ENCODE results near the gene ALPG.
"Not testable (repeated sequence)": the region's sequence is repeated elsewhere in the genome, so short reads cannot be mapped to it uniquely, and the experiment has no call there.

- not testable (repeated sequence) for TF ChIP-seq POLR2A (IDR thresholded peaks at IDR 0.05; ENCODE audit: low read depth); CTCF (IDR thresholded peaks at IDR 0.05); POLR2AphosphoS5 (IDR thresholded peaks at IDR 0.05); EP300 (IDR thresholded peaks at IDR 0.05)
Observed at GRCh38 chr2:232443669-232444408, 37.2 kb downstream of the ALPG start.
